Trophoblast cell (in vitro differentiated cells and primary cell): Measurements from ENCODE around the gene DENND1A.

ENCODE experiments used
- DNase-seq, 2 donors: peaks; one replicate each; pipeline ENCODE4 v3.0.0-alpha.2; 2016
- H2AFZ ChIP-seq: 2 replicates; pipeline ENCODE4 v1.6.1; 2013; ENCODE audit warnings: low read length, moderate library complexity, mild to moderate bottlenecking; ENCODE audit not compliant: insufficient read depth, poor library complexity
- H2AK5ac ChIP-seq: 2 replicates; pipeline ENCODE4 v1.6.1; 2013; ENCODE audit warnings: mild to moderate bottlenecking, low read length
- H2BK120ac ChIP-seq: 2 replicates; pipeline ENCODE4 v1.6.1; 2013; ENCODE audit warnings: low read length, mild to moderate bottlenecking, moderate library complexity; ENCODE audit not compliant: insufficient read depth, poor library complexity
- H2BK12ac ChIP-seq: 2 replicates; pipeline ENCODE4 v1.6.1; 2013; ENCODE audit warnings: mild to moderate bottlenecking, low read length, moderate library complexity
- H2BK5ac ChIP-seq: 2 replicates; pipeline ENCODE4 v1.6.1; 2013; ENCODE audit warnings: low read length, low read depth, moderate library complexity, mild to moderate bottlenecking; ENCODE audit not compliant: poor library complexity
- H3K14ac ChIP-seq: 2 replicates; pipeline ENCODE4 v1.6.1; 2013; ENCODE audit warnings: mild to moderate bottlenecking, low read length
- H3K18ac ChIP-seq: 2 replicates; pipeline ENCODE4 v1.6.1; 2013; ENCODE audit warnings: mild to moderate bottlenecking, low read length
- H3K23ac ChIP-seq: 2 replicates; pipeline ENCODE4 v1.6.1; 2013; ENCODE audit warnings: low read length
- H3K27ac ChIP-seq: 2 replicates; pipeline ENCODE4 v1.5.1; 2013; ENCODE audit warnings: low read depth, mild to moderate bottlenecking, inconsistent platforms, low read length, moderate library complexity
- H3K27me3 ChIP-seq: 2 replicates; pipeline ENCODE4 v1.6.1; 2013; ENCODE audit warnings: inconsistent platforms, mild to moderate bottlenecking, low read length, moderate library complexity; ENCODE audit not compliant: insufficient read depth
- H3K36me3 ChIP-seq, 2 experiments: 1 replicate in 1 of 2; 2 replicates in 1 of 2; pipeline ENCODE4 v1.6.1; 2013; ENCODE audit warnings: low read length in 2 of 2, mild to moderate bottlenecking in 2 of 2, moderate library complexity in 1 of 2; ENCODE audit not compliant: insufficient read depth in 2 of 2, control insufficient read depth in 1 of 2
- H3K4ac ChIP-seq: 2 replicates; pipeline ENCODE4 v1.6.1; 2013; ENCODE audit warnings: low read depth, mild to moderate bottlenecking, low read length, moderate library complexity
- H3K4me1 ChIP-seq, 2 experiments: 1 replicate in 1 of 2; 2 replicates in 1 of 2; pipeline ENCODE4 v1.6.1; 2013; ENCODE audit warnings: low read length in 2 of 2, mild to moderate bottlenecking in 2 of 2, moderate library complexity in 1 of 2; ENCODE audit not compliant: insufficient read depth in 2 of 2, control insufficient read depth in 1 of 2
- H3K4me2 ChIP-seq: 2 replicates; pipeline ENCODE4 v1.6.1; 2013; ENCODE audit warnings: inconsistent platforms, mild to moderate bottlenecking, low read length, moderate library complexity
- H3K4me3 ChIP-seq: 2 replicates; pipeline ENCODE4 v1.5.1; 2013; ENCODE audit warnings: mild to moderate bottlenecking, low read depth, low read length, inconsistent platforms
- H3K79me1 ChIP-seq: one replicate; pipeline ENCODE4 v1.6.1; 2013; ENCODE audit warnings: low read length
- H3K79me2 ChIP-seq: 2 replicates; pipeline ENCODE4 v1.6.1; 2013; ENCODE audit warnings: low read length, mild to moderate bottlenecking; ENCODE audit not compliant: control insufficient read depth, insufficient read depth, poor library complexity
- H3K9ac ChIP-seq: 2 replicates; pipeline ENCODE4 v1.6.1; 2013; ENCODE audit warnings: mild to moderate bottlenecking, low read length
- H3K9me3 ChIP-seq: 2 replicates; pipeline ENCODE4 v1.6.1; 2013; ENCODE audit warnings: low read depth, mild to moderate bottlenecking, control low read depth, inconsistent platforms, low read length; ENCODE audit not compliant: insufficient read depth
- H4K12ac ChIP-seq: 2 replicates; pipeline ENCODE4 v1.6.1; 2013; ENCODE audit warnings: low read depth, mild to moderate bottlenecking, low read length, moderate library complexity
- H4K8ac ChIP-seq: 2 replicates; pipeline ENCODE4 v1.6.1; 2013; ENCODE audit warnings: low read depth, mild to moderate bottlenecking, low read length, moderate library complexity
- H4K91ac ChIP-seq: one replicate; pipeline ENCODE4 v1.6.1; 2013; ENCODE audit warnings: low read depth, mild to moderate bottlenecking, low read length, moderate library complexity
- WGBS: extraction: QIAGEN DNeasy Blood & Tissue Kit; methylation state at CpG from one replicate; pipeline ENCODE4 v1.1.7; 2013; ENCODE audit warnings: missing lambda C conversion rate; ENCODE audit not compliant: insufficient read length, insufficient coverage; ENCODE audit errors: extremely low coverage; 5-methylcytosine and 5-hydroxymethylcytosine counted together

Gene DENND1A

GRCh38 chr9:123724211-123724796, 205.6 kb downstream of the DENND1A start:
- Histone ChIP-seq H3K18ac (no peak overlapping the region), H2BK5ac (no peak overlapping the region), H2BK120ac (no peak overlapping the region), H3K4ac (no peak overlapping the region), H3K23ac (no peak overlapping the region), H4K12ac (no peak overlapping the region), H4K91ac (no peak overlapping the region), H3K4me1 (no peaks in the 10 kb centered on the region), H3K36me3 (no peaks in the 10 kb centered on the region), H3K4me3 (no peak overlapping the region), H3K27me3 (no peaks in the 10 kb centered on the region), H3K4me2 (no peak overlapping the region), H4K8ac (no peak overlapping the region), H2BK12ac (no peak overlapping the region), H3K79me1 (no peaks in the 10 kb centered on the region), H2AK5ac (no peak overlapping the region), H3K79me2 (no peaks in the 10 kb centered on the region), H3K27ac (no peak overlapping the region), H2AFZ (no peak overlapping the region), H3K9ac (no peak overlapping the region), H3K9me3 (peaks cover 7% of the 10 kb centered on the region), H3K14ac (no peak overlapping the region)
- no CpG with 5 or more reads among the region's 2 CpGs for WGBS
- no peak for DNase-seq

DNA sequence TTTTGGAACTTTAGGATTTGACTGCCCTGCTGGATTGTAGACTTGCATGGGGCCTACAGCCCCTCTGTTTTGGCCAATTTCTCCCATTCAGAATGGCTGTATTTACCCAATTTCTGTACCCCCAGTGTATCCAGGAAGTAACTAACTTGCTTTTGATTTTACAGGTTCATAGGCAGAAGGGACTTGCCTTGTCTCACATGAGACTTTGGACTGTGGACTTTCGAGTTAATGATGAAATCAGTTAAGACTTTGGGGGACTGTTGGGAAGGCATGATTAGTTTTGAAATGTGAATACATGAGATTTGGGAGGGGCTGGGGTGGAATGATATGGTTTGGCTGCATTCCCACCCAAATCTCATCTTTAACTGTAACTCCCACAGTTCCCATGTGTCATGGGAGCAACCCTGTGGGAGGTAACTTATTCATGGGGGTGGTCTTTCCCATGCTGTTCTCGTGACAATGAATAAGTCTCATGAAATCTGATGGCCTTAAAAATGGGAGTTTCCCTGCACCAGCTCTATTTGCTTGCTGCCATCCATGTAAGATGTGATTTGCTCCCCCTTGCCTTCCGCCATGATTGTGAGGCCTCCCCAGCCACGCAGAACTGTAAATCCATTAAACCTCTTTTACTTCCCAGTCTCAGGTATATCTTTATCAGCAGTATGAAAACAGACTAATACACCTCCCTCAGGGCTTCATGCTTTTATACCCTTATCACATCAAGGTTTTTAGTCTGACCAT, 206.6 kb downstream of the DENND1A start:
- H3K79me2 ChIP-seq, result no peaks in the 10 kb centered on the region
- H2BK5ac ChIP-seq, result no peak overlapping the region
- H3K9ac ChIP-seq, result no peak overlapping the region
- H3K27me3 ChIP-seq, result no peaks in the 10 kb centered on the region
- H3K4me3 ChIP-seq, result no peak overlapping the region
- no peak overlapping the region for H3K4ac ChIP-seq
- H3K4me2 ChIP-seq, result no peak overlapping the region
- H4K91ac ChIP-seq, result no peak overlapping the region
- no peak overlapping the region for H3K14ac ChIP-seq
- H3K36me3 ChIP-seq, result no peaks in the 10 kb centered on the region
- no peak overlapping the region for H2BK12ac ChIP-seq
- H2BK120ac ChIP-seq, result no peak overlapping the region
- no peak overlapping the region for H3K23ac ChIP-seq
- H2AFZ ChIP-seq, result no peak overlapping the region
- H3K27ac ChIP-seq, result no peak overlapping the region
- no CpG with 5 or more reads among the region's 4 CpGs for WGBS
- H3K18ac ChIP-seq, result no peak overlapping the region
- H2AK5ac ChIP-seq, result no peak overlapping the region
- H3K9me3 ChIP-seq, result peaks cover 7% of the 10 kb centered on the region
- H4K8ac ChIP-seq, result no peak overlapping the region
- H3K4me1 ChIP-seq, result no peaks in the 10 kb centered on the region
- H4K12ac ChIP-seq, result no peak overlapping the region
- no peak for DNase-seq
- no peaks in the 10 kb centered on the region for H3K79me1 ChIP-seq

- Histone ChIP-seq H3K14ac (no peak overlapping the region), H3K79me1 (no peaks in the 10 kb centered on the region), H3K27ac (no peak overlapping the region), H4K12ac (no peak overlapping the region), H3K9me3 (peaks cover 7% of the 10 kb centered on the region), H2BK120ac (no peak overlapping the region), H3K79me2 (no peaks in the 10 kb centered on the region), H3K9ac (no peak overlapping the region), H3K4me2 (no peak overlapping the region), H2BK5ac (no peak overlapping the region), H3K36me3 (no peaks in the 10 kb centered on the region), H4K8ac (no peak overlapping the region), H2AK5ac (no peak overlapping the region), H2AFZ (no peak overlapping the region), H3K4ac (no peak overlapping the region), H3K4me3 (no peak overlapping the region), H3K23ac (no peak overlapping the region), H3K27me3 (no peaks in the 10 kb centered on the region), H3K4me1 (no peaks in the 10 kb centered on the region), H2BK12ac (no peak overlapping the region), H4K91ac (no peak overlapping the region), H3K18ac (no peak overlapping the region)
- WGBS, result no CpG with 5 or more reads among the region's 4 CpGs
- DNase-seq, result no peak
These were observed 207.5 kb downstream of the DENND1A start for GRCh38 chr9:123722378-123722777.

GRCh38 chr9:123718188-123718587, 211.7 kb downstream of the DENND1A start:
- no peak for DNase-seq
- Histone ChIP-seq H2AK5ac (no peak overlapping the region), H3K4ac (no peak overlapping the region), H3K27me3 (no peaks in the 10 kb centered on the region), H3K27ac (no peak overlapping the region), H2BK5ac (no peak overlapping the region), H3K23ac (no peak overlapping the region), H4K12ac (no peak overlapping the region), H2BK120ac (no peak overlapping the region), H3K79me1 (no peaks in the 10 kb centered on the region), H4K91ac (no peak overlapping the region), H2AFZ (no peak overlapping the region), H3K4me3 (no peak overlapping the region), H3K4me1 (no peaks in the 10 kb centered on the region), H3K79me2 (no peaks in the 10 kb centered on the region), H4K8ac (no peak overlapping the region), H3K4me2 (no peak overlapping the region), H2BK12ac (no peak overlapping the region), H3K9ac (no peak overlapping the region), H3K36me3 (no peaks in the 10 kb centered on the region), H3K9me3 (peaks cover 7% of the 10 kb centered on the region), H3K18ac (no peak overlapping the region), H3K14ac (no peak overlapping the region)
- WGBS, result no CpG with 5 or more reads among the region's 1 CpG
